Lower leg skin (tissue), 4 donors: ENCODE results near the gene PPP1R1B. TPM values are rescaled to one million over a fixed set of nuclear protein-coding genes. Genes with fewer than 3 reads are reported as not detected.

Source experiments
- DNase-seq, 2 donors: peaks; one replicate each; pipeline ENCODE4 v3.0.0-alpha.2; 2019; ENCODE audit warnings: low spot score in 2 of 2
- H3K4me3 ChIP-seq: fragments of 200-600 bp; sonication (generic); 2 replicates; pipeline ENCODE4 v1.5.1; 2017; ENCODE audit warnings: mild to moderate bottlenecking, low read depth; ENCODE audit not compliant: poor library complexity, severe bottlenecking
- POLR2A ChIP-seq, 2 donors: fragments of 450-650 bp; IDR thresholded peaks; one replicate each; pipeline ENCODE4 v1.6.1; 2016 to 2017; ENCODE audit warnings: antibody characterized with exemption in 2 of 2, mild to moderate bottlenecking in 1 of 2, moderate library complexity in 1 of 2
- WGBS, 2 donors: methylation state at CpG; one replicate each; pipeline ENCODE4 v1.1.5; 2018; 5-methylcytosine and 5-hydroxymethylcytosine counted together
- intact Hi-C: fragments of 100-400 bp; cut with DNase I; formaldehyde crosslinking; loops from one replicate; pipeline ENCODE4 v1.15.0; 2023; ENCODE audit warnings: low total_unique reads
- total RNA-seq, 4 donors: library from RNA; depleted of rRNA; stranded (reverse); fragments of >200 nt; gene quantifications; one replicate each; pipeline ENCODE4 v1.1.0, GENCODE V29; 2016
- TF ChIP-seq, protein P1 (sequence below), 3 donors: fragments of 450-650 bp; IDR thresholded peaks; one replicate each; pipeline ENCODE4 v1.5.1; 2016; ENCODE audit warnings: antibody characterized with exemption in 3 of 3, mild to moderate bottlenecking in 3 of 3, moderate library complexity in 2 of 3

PPP1R1B gene
- total RNA-seq, 4 donors from 2014 or later, result 18.5 to 102 (median 51.8) TPM

- intact Hi-C loops, result no loop called here
- DNase-seq, result no peak
- no peak within 1 kb of the TSS for H3K4me3 ChIP-seq
- 3 to 5% methylated on average over 20 of the region's 20 CpGs for WGBS, 2 donors
- no peak for TF ChIP-seq POLR2A (IDR thresholded peaks at IDR 0.05)
- TF ChIP-seq, protein P1, sequence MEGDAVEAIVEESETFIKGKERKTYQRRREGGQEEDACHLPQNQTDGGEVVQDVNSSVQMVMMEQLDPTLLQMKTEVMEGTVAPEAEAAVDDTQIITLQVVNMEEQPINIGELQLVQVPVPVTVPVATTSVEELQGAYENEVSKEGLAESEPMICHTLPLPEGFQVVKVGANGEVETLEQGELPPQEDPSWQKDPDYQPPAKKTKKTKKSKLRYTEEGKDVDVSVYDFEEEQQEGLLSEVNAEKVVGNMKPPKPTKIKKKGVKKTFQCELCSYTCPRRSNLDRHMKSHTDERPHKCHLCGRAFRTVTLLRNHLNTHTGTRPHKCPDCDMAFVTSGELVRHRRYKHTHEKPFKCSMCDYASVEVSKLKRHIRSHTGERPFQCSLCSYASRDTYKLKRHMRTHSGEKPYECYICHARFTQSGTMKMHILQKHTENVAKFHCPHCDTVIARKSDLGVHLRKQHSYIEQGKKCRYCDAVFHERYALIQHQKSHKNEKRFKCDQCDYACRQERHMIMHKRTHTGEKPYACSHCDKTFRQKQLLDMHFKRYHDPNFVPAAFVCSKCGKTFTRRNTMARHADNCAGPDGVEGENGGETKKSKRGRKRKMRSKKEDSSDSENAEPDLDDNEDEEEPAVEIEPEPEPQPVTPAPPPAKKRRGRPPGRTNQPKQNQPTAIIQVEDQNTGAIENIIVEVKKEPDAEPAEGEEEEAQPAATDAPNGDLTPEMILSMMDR (IDR thresholded peaks at IDR 0.05), result no peak
Measured at GRCh38 chr17:39607851-39608130, 19.0 kb upstream of the PPP1R1B start, which contains the start of gene NEUROD2. Gene NEUROD2 (minus strand): TSS chr17:39607920. CDS start chr17:39606599, 1,321 bp downstream.

- no peak overlapping the region for H3K4me3 ChIP-seq
- TF ChIP-seq POLR2A (IDR thresholded peaks at IDR 0.05), result no peak
- TF ChIP-seq, protein P1 (IDR thresholded peaks at IDR 0.05), result no peak
- intact Hi-C loops, result no loop called here
- no peak for DNase-seq
- WGBS, 2 donors, result 15 to 23% methylated on average over 14 to 15 of the region's 15 CpGs
Measured at GRCh38 chr17:39608142-39608981, 18.4 kb upstream of the PPP1R1B start.

DNA sequence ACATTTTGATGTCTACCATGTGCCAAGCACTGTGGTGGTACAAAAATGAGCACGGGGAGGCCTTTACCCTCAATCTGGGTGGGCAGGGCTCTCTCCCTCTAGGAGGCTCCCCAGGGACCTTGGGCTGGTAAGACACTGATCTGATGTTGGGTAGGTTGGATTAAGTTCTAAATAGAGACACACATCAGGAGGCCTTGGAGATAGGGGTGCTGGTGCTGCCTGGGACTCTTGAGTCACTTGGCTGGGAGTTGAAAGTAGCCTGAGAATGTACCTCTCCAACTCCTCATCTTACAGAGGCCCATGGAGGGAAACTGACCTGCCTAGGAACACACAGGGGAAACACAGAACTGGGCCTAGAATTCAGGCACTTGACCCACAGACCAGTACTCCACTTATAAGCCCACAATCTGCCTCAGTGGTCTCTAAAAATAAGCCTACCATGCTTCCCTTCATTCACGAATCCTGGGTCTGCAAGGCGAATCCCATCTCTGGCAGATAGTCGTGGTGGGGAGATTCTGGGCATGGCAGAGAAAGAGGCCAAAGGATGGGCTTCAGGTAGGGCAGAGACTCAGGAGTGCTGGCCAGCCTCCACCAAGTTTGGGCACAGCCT lies 17.2 kb upstream of the PPP1R1B start:
- no peak for TF ChIP-seq POLR2A (IDR thresholded peaks at IDR 0.05)
- TF ChIP-seq, protein P1 (IDR thresholded peaks at IDR 0.05), result no peak
- 80 to 93% methylated on average over 4 of the region's 4 CpGs for WGBS, 2 donors
- intact Hi-C loops, result loop anchor here (5.0 kb wide), 1 partner anchor 62 kb away; no protein-coding TSS in a partner anchor
- no peak overlapping the region for H3K4me3 ChIP-seq
- no peak for DNase-seq

DNA sequence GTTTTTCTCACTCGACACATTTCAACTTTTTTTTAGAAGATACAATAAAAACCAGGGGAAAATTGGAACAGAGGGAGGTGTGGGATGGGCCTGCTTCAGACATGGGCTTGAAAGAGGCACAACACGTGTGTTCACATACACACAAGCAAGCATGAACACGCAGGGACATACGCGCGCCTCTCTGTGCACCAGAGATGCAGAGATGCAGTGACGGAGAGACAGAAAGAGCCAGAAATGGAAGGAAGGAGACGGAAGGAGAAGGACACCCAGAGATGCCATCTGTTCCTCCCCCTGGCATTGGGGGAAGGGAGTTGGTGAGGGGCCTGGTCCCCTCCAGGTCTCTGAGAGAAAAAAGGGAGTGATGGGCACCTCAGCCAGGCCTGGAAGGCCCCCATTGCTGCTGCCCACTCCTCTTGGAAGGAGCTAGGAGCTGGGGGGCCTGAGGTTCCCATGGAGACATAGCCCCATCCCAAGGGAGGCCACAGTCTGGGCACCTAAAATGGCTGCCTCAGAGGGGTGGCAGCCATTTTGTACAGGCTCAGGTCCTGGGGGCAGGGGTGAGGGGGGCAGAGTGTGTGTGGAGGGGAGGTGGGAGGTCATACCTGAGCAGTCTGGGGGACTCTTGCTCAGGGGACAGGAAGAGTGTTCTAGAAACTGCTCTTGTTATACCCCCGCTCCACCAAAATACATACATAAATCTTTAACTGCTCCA lies 15.2 kb upstream of the PPP1R1B start:
- TF ChIP-seq, protein P1 (IDR thresholded peaks at IDR 0.05), result no peak
- no peak for TF ChIP-seq POLR2A (IDR thresholded peaks at IDR 0.05)
- no peak overlapping the region for H3K4me3 ChIP-seq
- no peak for DNase-seq
- intact Hi-C loops, result loop anchor here (5.0 kb wide), 1 partner anchor 64 kb away; no protein-coding TSS in a partner anchor
- 56 to 57% methylated on average over 9 of the region's 9 CpGs for WGBS, 2 donors

- DNase-seq, result no peak
- 68 to 73% methylated on average over 15 to 17 of the region's 22 CpGs for WGBS, 2 donors
- H3K4me3 ChIP-seq, result no peak overlapping the region
- no peak for TF ChIP-seq POLR2A (IDR thresholded peaks at IDR 0.05)
- TF ChIP-seq, protein P1 (IDR thresholded peaks at IDR 0.05), result no peak
- intact Hi-C loops, result loop anchor here (5.0 kb wide), 1 partner anchor 65 kb away; no protein-coding TSS in a partner anchor
Measured at GRCh38 chr17:39612291-39612894, 14.4 kb upstream of the PPP1R1B start.
